ENCODE results near the gene UNC79. TPM values are rescaled to one million over a fixed set of nuclear protein-coding genes. Genes with fewer than 3 reads are reported as not detected.

Gene UNC79
- total RNA-seq, 1 experiment from 2014 or later: not detected

DNA sequence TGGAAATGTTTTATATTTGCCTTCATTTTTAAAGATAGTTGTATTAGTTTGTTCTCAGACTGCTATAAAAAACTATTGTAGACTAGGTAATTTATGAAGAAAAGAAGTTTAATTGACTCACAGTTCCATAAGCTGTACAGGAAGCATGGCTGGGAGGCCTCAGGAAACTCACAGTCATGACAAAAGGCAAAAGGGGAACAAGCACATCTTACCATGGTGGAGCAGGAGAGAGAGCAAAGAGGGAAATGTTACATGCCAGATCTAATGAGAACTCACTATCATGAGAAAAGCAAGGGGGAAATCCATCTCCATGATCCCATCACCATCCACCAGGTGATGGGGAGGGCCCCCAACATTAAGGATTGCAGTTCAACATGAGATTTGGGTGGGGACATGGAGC is 35.5 kb upstream of the UNC79 start:
- H3K9ac ChIP-seq (ENCODE audit: low read length): no peak overlapping the region
- peaks cover 4% of the 10 kb centered on the region; the same call in 1 of the 2 replicates for H3K27me3 ChIP-seq (ENCODE audit: low read length)
- H3K27ac ChIP-seq (ENCODE audit: low read length): no peak overlapping the region
- intact Hi-C loops (cut with micrococcal nuclease): no loop called here
- ChIA-PET POLR2A (ENCODE audit: unreplicated experiment) (no interaction called here), CTCF (no interaction called here)
- H3K9me3 ChIP-seq (ENCODE audit: low read length): peaks cover 2% of the 10 kb centered on the region; the same call in 1 of the 2 replicates
- peaks cover 4% of the 10 kb centered on the region; the same call in 1 of the 2 replicates for H3K4me1 ChIP-seq (ENCODE audit: insufficient read depth, low read length)
- BruUV-seq (replicated peaks): no TSS peak
- H3K9me2 ChIP-seq (replicated peaks; ENCODE audit: low read length): no peaks in the 10 kb centered on the region
- H3K4me3 ChIP-seq (ENCODE audit: low read length): no peak overlapping the region
- H4K20me1 ChIP-seq (ENCODE audit: low read length): no peaks in the 10 kb centered on the region
- H3K4me2 ChIP-seq (ENCODE audit: low read length): no peak overlapping the region
- H3F3A ChIP-seq (ENCODE audit: low read length, unreplicated experiment): no peaks in the 10 kb centered on the region
- ATAC-seq (no peak), DNase-seq (no peak)
- TF ChIP-seq EZH2phosphoT487 (IDR thresholded peaks at IDR 0.05; ENCODE audit: borderline replicate concordance, low read length) (no peak), EZH2 (IDR thresholded peaks at IDR 0.05; ENCODE audit: low read length, unreplicated experiment) (no peak)
- no peaks in the 10 kb centered on the region for H3K79me2 ChIP-seq (ENCODE audit: low read length)
- H2AFZ ChIP-seq (ENCODE audit: low read length): no peak overlapping the region
- H3K36me3 ChIP-seq (ENCODE audit: low read depth, low read length): no peaks in the 10 kb centered on the region

DNA sequence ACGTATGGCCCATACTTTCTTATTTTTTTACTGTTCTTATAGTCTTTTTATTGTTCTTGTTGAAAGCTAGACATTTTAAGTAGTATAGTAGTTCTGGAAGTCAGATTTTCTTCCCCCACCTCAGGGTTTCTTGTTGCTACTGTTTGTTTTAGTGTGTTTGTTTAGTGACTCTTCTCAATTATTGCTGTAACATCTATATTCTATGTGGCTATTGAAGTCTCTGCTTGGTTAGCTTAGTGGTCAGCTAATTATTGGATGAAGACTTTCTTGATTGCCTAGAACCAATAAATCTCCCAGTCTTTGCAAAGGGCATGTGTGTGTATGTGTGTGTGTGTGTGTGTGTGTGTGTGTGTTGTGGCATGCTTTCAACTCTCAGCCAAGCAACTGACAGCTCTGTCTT is 34.3 kb upstream of the UNC79 start:
- Histone ChIP-seq H3K4me1 (ENCODE audit: insufficient read depth, low read length) (peaks cover 4% of the 10 kb centered on the region; the same call in 1 of the 2 replicates), H3K27ac (ENCODE audit: low read length) (no peak overlapping the region), H3K36me3 (ENCODE audit: low read depth, low read length) (no peaks in the 10 kb centered on the region), H3K79me2 (ENCODE audit: low read length) (no peaks in the 10 kb centered on the region), H2AFZ (ENCODE audit: low read length) (no peak overlapping the region), H3K9me3 (ENCODE audit: low read length) (peaks cover 2% of the 10 kb centered on the region; the same call in 1 of the 2 replicates), H3K4me3 (ENCODE audit: low read length) (no peak overlapping the region), H3F3A (ENCODE audit: low read length, unreplicated experiment) (no peaks in the 10 kb centered on the region), H4K20me1 (ENCODE audit: low read length) (no peaks in the 10 kb centered on the region), H3K27me3 (ENCODE audit: low read length) (peaks cover 16% of the 10 kb centered on the region), H3K4me2 (ENCODE audit: low read length) (no peak overlapping the region), H3K9ac (ENCODE audit: low read length) (no peak overlapping the region), H3K9me2 (replicated peaks; ENCODE audit: low read length) (no peaks in the 10 kb centered on the region)
- TF ChIP-seq EZH2phosphoT487 (IDR thresholded peaks at IDR 0.05; ENCODE audit: borderline replicate concordance, low read length): no peak
- no peak for TF ChIP-seq EZH2 (IDR thresholded peaks at IDR 0.05; ENCODE audit: low read length, unreplicated experiment)
- TF ChIP-seq, protein P1, sequence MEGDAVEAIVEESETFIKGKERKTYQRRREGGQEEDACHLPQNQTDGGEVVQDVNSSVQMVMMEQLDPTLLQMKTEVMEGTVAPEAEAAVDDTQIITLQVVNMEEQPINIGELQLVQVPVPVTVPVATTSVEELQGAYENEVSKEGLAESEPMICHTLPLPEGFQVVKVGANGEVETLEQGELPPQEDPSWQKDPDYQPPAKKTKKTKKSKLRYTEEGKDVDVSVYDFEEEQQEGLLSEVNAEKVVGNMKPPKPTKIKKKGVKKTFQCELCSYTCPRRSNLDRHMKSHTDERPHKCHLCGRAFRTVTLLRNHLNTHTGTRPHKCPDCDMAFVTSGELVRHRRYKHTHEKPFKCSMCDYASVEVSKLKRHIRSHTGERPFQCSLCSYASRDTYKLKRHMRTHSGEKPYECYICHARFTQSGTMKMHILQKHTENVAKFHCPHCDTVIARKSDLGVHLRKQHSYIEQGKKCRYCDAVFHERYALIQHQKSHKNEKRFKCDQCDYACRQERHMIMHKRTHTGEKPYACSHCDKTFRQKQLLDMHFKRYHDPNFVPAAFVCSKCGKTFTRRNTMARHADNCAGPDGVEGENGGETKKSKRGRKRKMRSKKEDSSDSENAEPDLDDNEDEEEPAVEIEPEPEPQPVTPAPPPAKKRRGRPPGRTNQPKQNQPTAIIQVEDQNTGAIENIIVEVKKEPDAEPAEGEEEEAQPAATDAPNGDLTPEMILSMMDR (conservative IDR thresholded peaks at IDR 0.05; ENCODE audit: low read depth, low read length): no peak
- no TSS peak for BruUV-seq (replicated peaks)
- ChIA-PET CTCF (interaction anchor here (0.6 kb wide), 2 partner anchors 138 to 189 kb away, joined by 3 to 4 read pairs; no protein-coding TSS in a partner anchor), POLR2A (ENCODE audit: unreplicated experiment) (interaction anchor here (0.6 kb wide), 1 partner anchor 694 kb away, joined by 3 read pairs; no protein-coding TSS in a partner anchor)
- ATAC-seq (peak; percentile 91), DNase-seq (peak; percentile 54)
- intact Hi-C loops (cut with micrococcal nuclease): no loop called here

DNA sequence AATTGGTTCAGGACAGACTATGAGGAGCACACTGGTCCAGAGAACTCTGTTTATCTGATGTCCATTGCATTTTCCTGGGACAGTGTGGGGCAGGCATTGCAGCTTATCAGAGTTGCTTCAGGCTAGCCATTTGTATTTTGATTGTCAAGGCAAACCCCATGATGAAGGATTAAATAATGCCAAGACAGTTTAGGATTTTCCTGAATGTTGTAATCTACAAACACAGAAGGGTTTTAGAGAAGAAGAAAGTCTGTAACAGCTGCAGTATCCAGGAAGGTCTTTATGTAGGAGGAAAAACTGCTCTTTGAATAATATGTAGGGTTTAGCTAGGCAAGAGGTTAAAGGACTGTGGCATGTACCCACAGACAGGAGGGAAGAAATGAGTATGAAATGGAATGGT is 32.2 kb upstream of the UNC79 start:
- POLR2A ChIA-PET (ENCODE audit: unreplicated experiment): no interaction called here

More for the DNA sequence above, 32.2 kb upstream of the UNC79 start:
- DNase-seq (no peak), ATAC-seq (no peak)
- H3K4me1 ChIP-seq (ENCODE audit: insufficient read depth, low read length): peaks cover 4% of the 10 kb centered on the region; the same call in 1 of the 2 replicates
- TF ChIP-seq, protein P1 (conservative IDR thresholded peaks at IDR 0.05; ENCODE audit: low read depth, low read length): no peak
- TF ChIP-seq EZH2 (IDR thresholded peaks at IDR 0.05; ENCODE audit: low read length, unreplicated experiment) (no peak), EZH2phosphoT487 (IDR thresholded peaks at IDR 0.05; ENCODE audit: borderline replicate concordance, low read length) (no peak)
- H4K20me1 ChIP-seq (ENCODE audit: low read length): no peaks in the 10 kb centered on the region
- no peak overlapping the region for H3K27ac ChIP-seq (ENCODE audit: low read length)
- intact Hi-C loops (cut with micrococcal nuclease): no loop called here
- H3K9me2 ChIP-seq (replicated peaks; ENCODE audit: low read length): no peaks in the 10 kb centered on the region
- H3K4me2 ChIP-seq (ENCODE audit: low read length): no peak overlapping the region
- no peaks in the 10 kb centered on the region for H3K36me3 ChIP-seq (ENCODE audit: low read depth, low read length)
- H3K4me3 ChIP-seq (ENCODE audit: low read length): no peak overlapping the region
- no TSS peak for BruUV-seq (replicated peaks)
- H2AFZ ChIP-seq (ENCODE audit: low read length): no peak overlapping the region
- H3K79me2 ChIP-seq (ENCODE audit: low read length): no peaks in the 10 kb centered on the region
- H3F3A ChIP-seq (ENCODE audit: low read length, unreplicated experiment): no peaks in the 10 kb centered on the region
- H3K27me3 ChIP-seq (ENCODE audit: low read length): peaks cover 29% of the 10 kb centered on the region
- H3K9ac ChIP-seq (ENCODE audit: low read length): no peak overlapping the region
- CTCF ChIA-PET: no interaction called here
- H3K9me3 ChIP-seq (ENCODE audit: low read length): peaks cover 2% of the 10 kb centered on the region; the same call in 1 of the 2 replicates

Data from PC-3 (cell line).